Activated effector memory CD4-positive, alpha-beta T cell treated with Interleukin-2 at 50 U/mL for 16 hours (primary cell): ENCODE results near the gene SPAG16.

Experiments used
- DNase-seq: peaks from one replicate; pipeline ENCODE4 v3.0.0-alpha.2; 2020

The SPAG16 gene

DNA sequence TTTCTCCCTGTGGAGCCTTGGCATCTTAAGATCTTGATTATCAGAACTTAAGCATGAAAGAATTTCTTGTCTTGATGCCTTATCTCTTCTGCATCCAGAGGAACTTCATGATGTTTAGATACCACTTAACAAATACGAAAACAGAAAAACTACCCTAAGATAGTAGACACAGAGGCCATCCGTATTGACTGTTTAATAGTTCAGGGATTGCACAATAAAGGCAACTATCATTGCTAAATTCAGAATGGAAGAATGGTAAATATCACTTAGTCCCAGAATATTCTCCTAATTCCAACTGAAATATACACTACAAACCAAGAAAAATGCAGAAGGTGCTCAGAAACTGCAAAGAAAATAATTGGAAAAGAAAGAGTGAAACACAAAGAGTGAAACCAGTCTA is 912.0 kb downstream of the SPAG16 start:
- DNase-seq: no peak

DNA sequence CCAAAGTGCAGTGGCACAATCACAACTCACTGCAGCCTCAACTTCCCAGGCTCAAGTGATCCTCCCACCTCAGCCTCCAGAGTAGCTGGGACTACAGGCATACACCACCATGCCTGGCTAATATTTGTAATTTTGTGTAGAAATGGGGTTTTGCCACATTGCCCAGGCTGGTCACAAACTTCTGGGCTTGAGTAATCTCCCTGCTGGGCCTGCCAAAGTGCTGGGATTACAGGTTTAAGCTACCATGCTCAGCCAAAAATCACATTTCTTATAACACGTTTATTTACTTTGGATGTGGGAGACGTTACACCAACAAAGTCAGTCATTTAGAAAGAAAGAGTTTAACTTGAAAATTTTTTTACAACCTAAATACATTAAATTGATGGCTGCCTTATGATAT is 917.6 kb downstream of the SPAG16 start:
- no peak for DNase-seq

- no peak for DNase-seq
These were observed 919.0 kb downstream of the SPAG16 start for GRCh38 chr2:214203214-214203613.

- DNase-seq: no peak
These were observed 919.6 kb downstream of the SPAG16 start for GRCh38 chr2:214203744-214204289.

GRCh38 chr2:214215107-214215506 is 930.8 kb downstream of the SPAG16 start:
- no peak for DNase-seq

DNA sequence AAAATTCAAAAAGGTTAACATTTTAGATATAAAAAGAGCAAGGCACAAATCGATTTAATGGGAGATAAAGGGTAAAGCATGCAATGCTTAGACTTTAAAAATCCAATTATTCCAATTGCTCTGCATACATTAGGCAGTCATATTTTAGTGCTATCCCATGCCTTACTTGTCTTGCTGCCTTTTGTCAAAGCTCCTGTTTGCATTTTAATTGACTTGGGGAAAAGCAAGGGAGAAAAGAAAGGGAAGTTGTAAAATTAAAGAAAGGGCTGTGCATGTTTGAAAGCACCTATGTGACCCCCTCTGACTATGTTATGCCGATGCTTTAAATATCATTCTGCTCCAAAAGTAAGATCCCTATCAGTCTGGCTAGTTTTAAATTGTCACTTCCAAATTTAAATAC is 932.9 kb downstream of the SPAG16 start:
- no peak for DNase-seq

DNA sequence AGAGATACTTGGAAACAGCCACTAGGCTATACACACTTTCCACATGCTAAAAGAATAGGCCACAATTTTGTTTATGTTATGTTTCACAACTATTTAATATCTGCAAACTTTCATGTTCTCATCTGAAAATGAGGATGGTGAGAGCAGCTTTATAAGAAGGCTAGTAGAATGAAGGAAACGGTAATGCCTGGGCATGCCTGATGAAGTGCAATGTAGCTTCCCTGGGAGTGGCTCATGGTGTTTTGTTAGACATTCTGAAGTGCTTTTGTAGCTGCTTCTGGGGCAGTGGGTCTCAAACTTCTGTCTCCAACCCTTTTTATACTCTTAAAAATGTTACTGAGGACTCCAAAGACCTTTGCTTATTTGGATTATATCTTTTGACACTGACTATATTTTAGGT is 933.3 kb downstream of the SPAG16 start:
- no peak for DNase-seq

- no peak for DNase-seq
These were observed 936.0 kb downstream of the SPAG16 start for GRCh38 chr2:214220251-214220650.

DNA sequence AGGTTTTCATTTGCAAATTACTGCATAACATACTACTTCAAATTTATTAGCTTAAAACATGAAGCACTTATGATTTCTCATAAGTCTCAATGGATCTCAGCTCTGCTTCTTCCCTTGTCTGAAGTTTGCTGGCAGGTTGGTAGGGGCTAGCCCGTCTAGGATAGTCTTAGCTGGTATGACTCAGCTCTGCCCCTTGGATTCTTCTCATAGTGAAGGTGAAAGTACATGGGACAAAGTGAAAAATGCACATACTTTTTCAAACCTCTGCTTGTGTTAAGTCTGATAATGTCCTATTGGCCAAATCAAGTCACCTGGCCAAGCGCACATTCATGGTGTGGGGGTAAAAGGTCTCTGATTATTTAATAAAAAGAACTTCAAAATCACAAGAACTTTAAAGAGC is 941.8 kb downstream of the SPAG16 start:
- no peak for DNase-seq

- DNase-seq: no peak
These were observed 948.0 kb downstream of the SPAG16 start for GRCh38 chr2:214232271-214232670.

DNA sequence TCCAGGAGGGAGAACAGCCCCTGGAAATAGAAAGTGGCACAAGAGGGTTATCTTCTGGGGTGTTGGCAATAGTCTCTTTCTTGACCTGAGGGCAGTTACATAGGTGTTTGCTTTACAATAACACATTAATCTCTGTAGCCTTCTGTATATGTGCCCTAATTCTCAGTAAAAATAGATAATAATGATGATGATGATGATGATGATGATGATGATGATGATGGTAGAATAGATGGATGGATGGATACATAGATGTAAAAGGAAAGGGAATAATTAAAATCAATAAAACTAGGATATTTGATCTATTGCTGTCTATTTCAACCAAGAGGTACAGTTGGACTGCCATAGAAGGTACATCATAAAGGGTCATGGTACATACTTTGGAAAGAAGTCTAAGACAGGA is 948.9 kb downstream of the SPAG16 start:
- DNase-seq: no peak

- DNase-seq: no peak
These were observed 958.5 kb downstream of the SPAG16 start for GRCh38 chr2:214242797-214243196.

DNA sequence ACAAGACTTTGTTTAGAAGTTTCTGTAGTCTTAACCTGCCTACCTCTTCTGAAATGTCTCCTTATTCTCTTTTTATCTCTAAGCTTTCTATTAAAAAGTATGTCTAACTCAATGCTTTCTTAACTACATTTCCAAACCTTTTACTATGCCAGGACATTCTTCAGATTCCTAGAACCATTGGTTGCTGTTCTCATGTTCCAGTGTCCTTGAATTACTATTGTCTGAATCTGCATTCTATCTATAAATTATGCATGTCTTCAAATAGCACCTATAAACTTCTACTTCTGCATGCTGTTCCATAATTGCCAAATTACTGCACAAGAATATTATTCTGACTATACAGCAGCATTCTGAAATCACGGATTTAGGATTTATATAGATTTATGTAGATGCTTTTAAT is 960.6 kb downstream of the SPAG16 start:
- DNase-seq: no peak

DNA sequence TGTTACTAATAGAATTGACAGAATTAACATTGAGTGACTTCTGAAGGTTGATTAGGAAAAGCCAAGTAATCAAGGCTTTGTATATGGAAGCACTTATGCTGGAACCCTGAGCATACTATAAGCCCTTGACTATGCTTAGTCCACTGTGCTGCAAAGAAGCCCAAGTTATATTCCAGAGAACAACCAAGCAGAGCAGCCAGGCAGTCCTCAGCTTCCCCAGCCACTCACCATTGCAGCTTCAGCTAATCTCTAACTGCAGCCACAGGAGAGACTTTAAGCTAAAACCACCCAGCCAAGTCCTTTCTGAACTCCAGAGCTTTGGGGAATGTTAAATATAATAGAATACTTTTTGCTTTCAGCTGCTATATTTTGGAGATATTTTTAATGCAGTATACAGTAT is 962.2 kb downstream of the SPAG16 start:
- no peak for DNase-seq

DNA sequence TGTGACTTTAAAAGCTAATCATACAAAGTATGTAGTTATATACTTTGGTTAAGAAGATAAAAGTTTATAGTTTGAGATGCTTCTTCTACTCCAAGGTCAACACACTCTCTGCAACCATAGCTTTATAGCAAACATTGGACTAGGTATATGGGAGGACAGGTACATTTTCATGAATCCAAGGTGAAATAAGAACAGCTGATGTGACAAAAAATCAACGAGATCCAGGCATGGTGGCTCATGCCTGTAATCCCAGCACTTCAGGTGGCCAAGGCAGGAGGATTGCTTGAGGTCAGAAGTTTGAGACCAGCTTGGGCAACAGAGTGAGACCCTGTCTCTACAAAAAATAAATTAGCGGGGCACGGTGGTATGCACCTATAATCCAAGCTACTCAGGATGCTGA is 963.3 kb downstream of the SPAG16 start:
- DNase-seq: no peak

GRCh38 chr2:214255046-214255445 is 970.8 kb downstream of the SPAG16 start:
- DNase-seq: no peak

GRCh38 chr2:214261683-214262082 is 977.4 kb downstream of the SPAG16 start:
- no peak for DNase-seq

DNA sequence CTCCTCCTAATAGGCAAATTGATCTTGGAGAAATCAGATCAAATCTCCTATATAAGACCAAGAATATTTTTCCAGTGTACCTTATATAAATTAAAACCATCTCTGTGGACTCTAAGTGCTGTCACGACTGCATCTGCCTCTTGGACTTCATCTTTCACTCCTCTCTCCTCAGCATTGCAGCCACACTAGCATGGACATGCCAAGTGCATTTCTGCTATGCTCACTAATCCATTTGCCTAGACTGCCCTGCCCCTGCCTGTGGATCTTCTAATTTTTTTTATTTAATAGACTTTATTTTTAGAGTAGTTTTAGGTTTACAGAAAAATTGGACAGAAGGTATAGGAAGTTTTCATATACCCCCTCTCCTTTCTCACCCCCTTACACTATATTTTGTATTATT is 979.9 kb downstream of the SPAG16 start:
- DNase-seq: no peak

GRCh38 chr2:214265991-214266489 is 981.8 kb downstream of the SPAG16 start:
- no peak for DNase-seq

DNA sequence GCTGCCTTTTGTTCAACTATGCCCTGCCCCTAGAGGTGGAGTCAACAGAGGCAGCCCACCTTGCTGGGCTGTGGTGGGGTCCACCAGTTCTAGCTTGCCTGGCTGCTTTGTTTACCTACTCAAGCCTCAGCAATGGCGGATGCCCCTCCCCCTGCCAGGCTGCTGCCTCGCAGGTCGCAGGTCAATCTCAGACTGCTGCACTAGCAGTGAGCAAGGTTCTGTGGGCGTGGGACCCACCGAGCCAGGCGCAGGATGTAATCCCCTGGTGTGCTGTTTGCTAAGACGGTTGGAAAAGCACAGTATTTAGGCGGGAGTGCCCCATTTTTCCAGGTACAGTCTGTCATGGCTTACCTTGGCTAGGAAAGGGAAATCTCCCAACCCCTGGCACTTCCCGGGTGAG is 993.6 kb downstream of the SPAG16 start:
- no peak for DNase-seq

- DNase-seq: no peak
These were observed 1001.7 kb downstream of the SPAG16 start for GRCh38 chr2:214286011-214286410.

- DNase-seq: no peak
These were observed 1009.3 kb downstream of the SPAG16 start for GRCh38 chr2:214293593-214293992.

- no peak for DNase-seq
These were observed 1010.2 kb downstream of the SPAG16 start for GRCh38 chr2:214294426-214294825.

GRCh38 chr2:214297423-214297822 is 1013.2 kb downstream of the SPAG16 start:
- DNase-seq: no peak

DNA sequence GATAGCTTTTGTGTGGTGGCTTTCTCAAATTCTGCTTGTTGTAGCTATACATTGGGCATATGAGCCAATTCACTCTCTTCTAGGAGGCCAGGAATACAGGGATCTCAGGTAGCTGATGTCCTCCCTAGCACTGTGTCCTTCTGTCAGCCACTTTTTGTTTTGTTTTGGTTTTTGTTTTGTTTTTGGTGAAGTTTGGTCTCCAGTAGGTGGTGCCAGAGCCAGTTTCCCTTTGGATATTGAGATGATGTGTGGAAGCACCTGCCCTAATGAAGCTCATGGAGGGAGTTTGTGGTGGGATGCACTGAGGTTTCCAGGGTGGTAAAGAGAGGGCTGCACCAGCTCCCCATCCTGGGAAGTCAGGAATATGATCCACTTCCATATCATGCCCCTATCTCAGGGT is 1026.1 kb downstream of the SPAG16 start:
- DNase-seq: no peak
